HG03095 (cell line): ENCODE data around the gene PRADC1.
A peak's percentile ranks its signal among the peaks of the same experiment; 100 is the strongest.
"Not testable (repeated sequence)": the region's sequence is repeated elsewhere in the genome, so short reads cannot be mapped to it uniquely, and the experiment has no call there.

Source experiments
- ATAC-seq: cut with Tn5 transposase; IDR thresholded peaks from one replicate; pipeline ENCODE4 v1.9.1; 2021; ENCODE audit warnings: moderate library complexity; ENCODE audit not compliant: unreplicated experiment

PRADC1 gene

DNA sequence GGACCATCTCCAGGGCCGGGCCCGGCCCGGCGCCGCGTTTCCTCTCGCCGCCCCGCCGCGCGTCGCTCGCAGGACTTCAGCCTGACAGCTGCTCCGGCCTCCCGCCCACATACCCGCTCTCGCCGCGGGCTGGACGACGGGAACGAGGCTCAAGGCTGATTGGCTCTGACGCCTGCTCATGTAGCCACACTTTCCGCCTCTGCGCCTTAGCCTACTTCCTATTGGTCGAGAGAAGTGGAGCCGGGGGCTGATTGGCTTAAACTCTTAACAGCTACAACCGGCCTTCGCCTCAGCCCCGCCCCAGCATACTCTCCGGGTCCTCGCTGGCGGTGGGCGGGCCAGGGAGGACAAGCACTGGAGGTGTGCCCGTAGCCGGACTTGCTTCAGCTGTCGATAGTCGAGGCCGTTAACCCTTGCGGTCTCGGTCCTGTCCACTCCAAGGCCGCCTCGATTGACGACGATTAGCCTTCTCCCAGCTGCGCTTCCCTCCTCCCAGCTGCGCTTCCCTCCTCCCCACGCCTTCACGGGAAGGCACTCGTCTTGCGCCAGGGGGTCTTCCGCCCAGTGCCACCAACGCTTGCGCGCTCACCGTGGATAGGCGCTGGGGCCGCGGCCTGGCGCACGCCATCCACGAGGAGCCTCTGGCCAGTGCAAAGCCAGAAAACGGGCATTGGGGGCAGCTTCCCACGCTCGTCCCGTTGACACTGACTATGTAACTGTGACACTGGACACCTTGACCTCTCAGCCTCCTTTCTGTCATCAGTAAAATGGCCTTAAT is at the start of gene PRADC1:
PRADC1 (minus strand) TSS at position 86 of the 778 bp plus-strand sequence; CDS start at position 7, 79 bp downstream.
- peak; percentile 86 for ATAC-seq

DNA sequence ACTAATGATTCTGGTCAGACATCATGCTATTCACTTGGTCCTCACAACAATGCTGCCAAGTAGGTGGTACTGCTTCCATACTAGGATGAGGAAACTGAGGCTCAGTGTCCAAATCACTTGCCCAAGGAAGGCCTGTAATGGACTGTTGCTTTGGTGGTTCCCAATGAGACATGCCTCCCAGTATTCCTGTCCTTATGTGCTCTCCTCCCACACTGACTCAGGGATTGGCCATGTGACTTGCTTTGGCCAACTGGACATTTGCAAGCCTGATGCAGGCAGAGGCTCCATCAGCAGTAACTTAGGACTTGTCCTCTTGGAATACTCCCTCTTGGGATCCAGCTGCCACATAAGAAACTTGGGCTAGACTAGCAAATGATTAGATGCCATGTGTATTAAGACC is 48.2 kb upstream of the PRADC1 start:
- no peak for ATAC-seq

DNA sequence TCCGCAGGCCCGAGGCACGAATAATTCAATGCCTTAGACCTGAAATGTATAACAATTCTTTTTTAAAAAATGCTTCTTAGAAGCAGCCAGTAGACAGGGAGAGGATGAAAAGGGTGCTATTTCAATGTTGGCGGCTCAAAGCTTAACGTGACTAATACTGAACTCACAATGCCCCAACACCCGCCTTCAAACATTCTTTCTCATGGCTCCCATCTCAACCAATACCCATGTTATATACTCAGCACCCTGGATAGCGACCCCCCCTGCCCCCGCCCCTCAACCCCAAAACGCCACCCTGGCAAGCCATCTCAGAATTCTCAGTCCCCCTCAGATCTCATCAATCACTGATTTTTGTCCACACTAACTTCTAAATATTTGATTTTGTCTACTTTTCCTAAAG is 46.8 kb upstream of the PRADC1 start:
- ATAC-seq = no peak

DNA sequence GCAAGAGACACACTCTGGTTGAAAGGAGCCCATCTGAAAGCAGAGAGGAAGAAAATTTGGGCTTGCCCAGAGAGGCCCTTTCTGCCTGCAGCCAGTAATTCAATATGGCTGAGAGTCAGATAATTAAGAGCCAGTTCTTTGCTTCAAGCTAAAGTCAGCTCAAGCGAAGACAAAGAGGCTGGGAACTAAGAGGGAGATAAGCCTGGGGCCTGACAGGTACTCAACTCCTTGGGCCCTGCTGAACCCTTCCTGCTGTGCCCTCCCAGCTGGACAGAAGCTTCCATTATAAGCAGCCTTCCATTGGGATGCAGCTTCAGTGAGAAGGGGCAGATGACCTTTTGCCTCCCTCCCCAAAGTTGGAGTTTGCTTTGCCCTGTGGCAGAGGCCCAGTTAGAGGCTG is 39.2 kb upstream of the PRADC1 start:
- ATAC-seq = no peak

DNA sequence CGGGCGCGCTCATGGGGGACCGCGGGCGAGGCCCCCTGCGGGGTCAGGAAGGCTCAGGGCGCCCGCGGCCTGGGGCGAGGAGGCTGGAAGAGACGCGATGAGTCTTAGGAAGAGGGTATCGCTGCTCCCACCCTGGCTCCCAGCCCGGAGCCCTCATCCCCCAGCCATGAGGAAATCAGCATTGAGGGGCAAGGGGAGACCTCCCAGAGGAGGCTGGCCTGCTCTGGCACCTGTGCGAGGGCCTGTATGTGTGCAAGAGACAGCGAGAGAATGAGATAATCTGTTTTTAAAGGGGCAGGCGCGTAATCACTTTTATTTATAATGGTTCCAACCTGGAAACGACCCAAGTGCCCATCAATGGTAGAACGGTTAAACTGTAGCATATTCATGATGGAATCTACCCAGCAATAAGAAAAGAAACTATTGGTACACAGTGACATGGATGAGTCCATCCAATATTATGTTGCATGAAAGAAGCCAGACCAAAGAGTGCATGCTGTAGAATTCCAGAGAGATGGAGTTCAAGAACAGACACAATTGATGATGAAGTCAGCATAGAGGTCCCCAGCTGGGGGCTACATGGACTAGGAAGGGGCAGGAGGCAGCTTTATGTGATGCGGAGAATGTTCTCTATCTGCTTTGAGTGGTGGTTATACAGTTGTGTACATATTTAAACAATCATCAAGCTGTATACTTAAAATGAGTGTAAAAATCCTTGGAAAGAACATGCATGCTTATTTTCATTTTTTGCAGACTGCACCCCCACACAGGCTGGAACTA is 36.8 kb upstream of the PRADC1 start:
- no peak for ATAC-seq

DNA sequence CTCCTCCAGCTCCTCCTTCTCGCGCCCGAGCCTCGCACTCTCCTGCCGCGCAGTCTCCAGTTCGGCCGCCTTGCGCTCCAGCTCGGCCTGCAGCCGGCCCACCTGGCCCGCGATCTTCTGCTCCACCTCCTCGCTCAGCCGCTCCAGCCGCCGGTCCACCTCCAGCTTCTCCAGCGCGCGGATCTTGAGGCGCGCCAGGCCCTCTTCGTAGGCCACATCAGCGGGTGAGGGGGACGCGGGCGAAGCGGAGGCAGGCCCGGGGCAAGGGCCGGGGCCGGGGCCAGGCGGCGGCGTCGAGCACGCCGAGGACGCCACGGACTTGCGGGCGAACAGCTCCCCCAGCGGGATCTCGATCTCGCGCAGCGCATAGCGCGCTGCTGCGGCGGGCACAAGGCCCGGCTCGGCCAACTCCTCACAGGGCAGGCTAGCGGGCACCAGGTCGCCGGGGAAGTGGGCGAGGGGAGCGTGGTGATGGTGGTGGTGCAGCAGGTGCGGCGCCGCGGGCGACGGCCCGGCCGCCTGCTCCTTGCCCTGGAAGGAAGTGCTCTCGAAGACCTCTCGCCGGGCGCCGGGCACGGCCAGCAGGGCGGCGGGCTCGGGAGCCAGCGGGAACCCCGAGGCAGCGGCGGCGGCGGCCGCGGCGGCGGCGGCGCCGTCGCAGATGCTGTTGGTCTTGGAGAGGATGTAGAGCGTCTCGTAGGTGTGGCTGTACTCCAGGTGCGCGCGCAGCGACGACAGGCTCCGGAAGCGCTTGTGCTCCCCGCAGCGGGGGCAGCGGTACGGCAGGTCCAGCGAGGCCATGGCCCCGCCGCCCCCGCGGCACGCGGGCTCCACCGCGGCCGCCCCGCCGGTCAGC is 36.0 kb upstream of the PRADC1 start:
- ATAC-seq = peak; percentile 81

DNA sequence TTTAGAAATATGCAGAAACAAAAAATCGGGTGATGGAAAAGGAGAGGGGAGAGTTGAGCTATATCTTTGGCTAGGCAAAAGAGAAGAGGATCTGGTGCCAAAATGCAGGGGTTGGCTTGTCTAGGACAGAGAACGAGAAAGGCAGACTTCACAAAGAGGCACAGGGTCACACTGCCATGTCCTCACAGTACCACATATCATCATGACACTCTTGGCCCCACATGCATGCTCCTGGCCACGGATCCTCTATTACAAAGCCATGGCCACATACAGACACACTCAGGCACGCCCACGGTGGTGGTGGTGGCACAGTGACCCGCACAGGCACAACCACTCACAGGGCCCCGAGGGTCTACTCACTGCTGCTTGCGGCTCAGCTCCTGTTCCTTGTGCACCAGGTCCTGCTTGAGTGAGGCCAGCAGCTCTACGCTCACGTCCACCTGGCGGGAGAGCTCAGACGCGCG is 35.4 kb upstream of the PRADC1 start:
- no peak for ATAC-seq

DNA sequence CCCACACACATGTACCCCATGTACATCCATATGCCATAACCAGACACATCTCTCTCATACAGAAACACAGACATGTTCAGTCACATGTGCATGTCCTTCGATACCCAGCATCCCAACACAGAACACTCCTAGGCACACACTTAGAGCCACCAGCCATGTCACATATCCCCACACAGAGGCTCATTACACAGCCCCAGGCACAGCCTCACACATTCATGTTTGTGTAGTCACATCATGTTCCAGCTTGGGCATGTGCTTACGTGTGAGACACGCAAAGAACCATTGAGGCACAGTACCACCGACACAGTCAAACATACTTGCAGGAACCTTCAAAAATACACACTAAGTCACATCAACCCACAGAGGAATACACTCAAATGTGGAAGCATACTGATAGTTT is 34.0 kb upstream of the PRADC1 start:
- ATAC-seq = no peak

DNA sequence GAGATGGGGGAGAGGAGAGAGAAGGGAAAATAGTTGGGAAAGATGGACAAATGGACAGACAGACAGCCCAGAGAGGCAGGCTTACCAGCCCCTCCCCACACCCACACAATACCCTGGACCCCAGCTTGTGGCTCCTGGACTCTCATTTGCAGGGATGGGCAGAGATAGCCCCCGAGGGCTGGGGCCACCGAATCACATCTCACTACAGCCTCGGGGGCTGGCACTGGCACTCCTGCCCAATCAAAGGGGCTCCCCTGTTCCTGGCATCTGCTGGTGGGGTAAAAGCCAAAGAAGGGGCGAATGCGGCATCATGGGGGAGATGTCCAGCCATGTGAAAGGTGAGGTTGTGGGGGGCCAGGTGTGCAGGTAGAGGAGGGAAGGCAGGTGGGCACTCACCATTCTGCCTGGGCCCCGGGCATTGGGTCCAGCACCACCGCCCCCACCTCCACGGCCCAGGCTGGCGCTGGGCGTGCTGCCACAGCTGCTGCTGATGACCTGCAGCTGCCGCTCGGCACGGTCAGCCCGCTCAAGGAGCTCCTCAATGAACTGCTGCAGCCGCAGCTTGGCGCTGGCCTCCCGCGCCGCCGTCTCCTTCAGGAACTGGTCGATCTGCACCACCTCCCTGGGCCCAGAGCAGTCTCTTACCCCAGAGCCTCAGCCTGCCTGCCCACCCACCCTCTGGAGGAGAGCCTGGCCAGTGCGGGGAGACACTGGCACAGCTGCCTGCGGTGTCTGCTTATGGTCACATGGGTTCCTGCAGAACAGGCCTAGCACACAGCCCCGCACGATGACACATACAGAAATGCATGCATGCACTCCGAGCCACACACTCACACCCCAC is 33.2 kb upstream of the PRADC1 start:
- no peak for ATAC-seq

DNA sequence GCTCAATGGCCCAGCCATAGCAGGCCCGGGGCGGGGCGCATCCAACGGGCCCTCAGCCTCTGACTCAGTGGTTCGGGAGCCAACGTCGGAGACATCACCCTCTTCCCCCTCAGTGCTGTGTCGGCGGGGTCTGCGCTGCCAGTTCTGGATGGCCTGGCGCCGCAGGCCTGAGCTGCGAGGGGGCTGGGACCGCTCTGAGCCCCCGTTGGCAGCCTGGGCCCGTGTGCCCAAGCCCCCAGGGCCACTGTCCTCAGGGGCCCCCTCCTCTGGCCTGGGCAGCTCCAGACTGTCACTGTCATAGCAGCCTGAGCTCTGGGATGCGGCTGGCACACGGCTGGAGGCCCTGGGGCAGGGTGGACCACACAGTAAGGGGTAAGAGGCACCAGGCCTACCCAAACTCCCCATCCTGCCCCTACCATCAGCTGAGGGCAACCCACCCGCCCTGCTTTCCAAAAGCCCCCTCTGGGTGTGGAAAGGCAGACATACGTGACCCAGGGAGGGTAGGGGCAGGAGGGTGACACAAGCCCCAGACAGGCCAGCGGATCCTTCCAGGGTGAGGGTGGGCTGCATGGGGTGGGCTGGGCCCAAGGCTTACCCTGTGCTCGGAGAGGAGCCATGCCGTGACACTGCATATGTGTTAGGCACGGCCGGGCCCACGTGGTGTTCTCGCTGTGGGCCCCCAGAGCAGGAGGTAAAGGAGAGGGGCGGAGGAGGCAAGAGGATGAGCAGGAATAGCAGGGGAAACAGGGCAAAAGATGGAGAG is 32.4 kb upstream of the PRADC1 start:
- ATAC-seq = no peak

DNA sequence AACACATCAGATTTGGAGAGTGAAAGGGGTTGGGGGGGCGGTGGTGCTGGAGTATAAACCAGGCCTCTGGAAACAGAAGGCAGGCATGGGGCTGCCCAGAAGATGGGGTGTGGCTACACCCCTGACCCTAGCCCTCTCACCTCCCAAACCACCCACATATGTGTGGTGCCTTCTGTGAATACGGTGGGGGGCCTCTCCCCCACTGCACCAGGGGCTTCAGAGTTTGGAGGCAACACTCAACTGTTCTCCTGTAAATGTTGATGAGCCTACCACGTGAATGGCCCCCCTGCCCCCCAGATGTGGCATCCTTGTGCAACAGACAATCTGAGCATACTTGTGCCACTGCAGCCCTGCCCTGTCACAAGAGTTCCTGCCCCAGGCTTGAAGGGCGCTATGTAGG is 31.7 kb upstream of the PRADC1 start:
- ATAC-seq = no peak

DNA sequence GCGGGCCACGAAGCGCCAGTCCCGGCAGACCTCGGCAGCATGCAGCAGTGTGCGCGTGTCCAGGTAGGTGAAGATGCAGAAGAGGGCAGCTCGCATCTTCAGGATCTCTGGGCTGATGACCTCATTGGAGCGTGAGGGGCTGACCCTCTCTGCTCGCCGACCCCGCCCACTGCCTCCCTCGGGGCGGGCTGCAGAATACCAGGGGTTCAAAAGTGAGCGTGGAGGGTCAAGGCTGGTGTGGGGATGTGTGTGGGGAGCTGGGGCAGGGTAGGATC is 31.2 kb upstream of the PRADC1 start:
- no peak for ATAC-seq

DNA sequence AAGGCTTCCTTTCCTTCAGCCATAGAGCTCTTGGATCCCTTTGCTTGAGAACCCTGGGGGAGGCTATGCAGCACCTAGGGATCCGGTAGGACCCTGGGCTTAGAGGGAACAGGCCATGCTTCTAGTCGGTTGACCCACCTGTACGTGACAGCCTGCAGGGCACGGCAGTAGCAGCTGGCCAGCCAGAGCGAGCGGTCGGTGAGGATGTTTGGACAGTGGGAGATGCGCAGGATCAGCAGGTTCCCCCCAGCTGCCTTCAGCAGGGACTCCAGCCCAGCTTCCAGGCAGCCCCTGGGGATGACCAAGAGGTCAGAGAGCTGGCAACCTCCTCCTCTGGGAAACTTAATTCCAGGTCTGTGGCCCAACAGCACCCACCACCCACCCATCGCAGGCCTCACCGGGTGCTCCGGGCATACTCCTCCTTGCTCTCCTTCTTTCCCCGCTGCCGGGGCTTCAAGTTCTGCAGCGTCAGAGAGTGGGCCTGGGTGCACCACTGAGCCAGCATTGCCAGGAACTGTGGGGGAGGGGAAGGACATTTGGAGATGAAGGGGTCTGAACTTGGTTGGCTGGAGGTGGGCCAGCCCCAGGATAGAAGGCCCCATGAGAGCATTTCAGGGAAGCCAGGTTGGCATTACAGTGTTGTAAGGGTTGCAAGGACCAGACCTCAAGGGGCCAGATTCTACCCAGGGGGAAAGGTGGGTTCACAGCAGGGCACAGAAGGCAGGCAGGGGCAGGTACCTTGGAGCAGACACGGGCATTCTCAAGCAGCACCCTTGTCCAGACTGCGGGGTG is 30.7 kb upstream of the PRADC1 start:
- no peak for ATAC-seq

DNA sequence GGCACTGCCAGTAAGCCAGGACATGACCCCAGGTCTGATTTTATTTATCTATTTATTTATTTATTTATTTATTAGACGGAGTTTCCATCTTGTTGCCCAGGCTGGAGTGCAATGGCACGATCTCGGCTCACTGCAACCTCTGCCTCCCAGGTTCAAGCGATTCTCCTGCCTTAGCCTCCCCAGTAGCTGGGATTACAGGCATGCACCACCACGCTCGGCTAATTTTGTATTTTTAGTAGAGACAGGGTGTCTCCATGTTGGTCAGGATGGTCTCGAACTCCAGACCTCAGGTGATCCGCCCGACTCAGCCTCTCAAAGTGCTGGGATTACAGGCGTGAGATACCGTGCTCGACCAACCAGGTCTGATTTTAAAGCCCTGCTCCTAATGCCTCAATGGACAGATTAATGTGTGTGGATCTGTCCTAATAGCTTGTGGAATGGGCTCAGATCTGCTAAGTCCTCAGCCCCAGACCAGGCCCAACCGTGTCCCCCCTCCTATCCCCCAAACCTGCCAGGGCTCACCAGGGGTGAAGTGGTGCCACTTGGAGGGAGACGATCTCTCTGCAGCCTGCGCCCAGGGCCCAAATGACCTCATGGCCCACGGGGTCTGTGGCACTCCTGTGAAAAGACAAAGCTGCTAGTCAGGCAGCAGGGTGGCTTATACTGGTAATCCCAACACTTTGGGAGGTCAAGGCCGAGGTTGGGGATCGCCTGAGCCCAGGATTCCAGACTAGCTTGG is 29.8 kb upstream of the PRADC1 start:
- not testable (repeated sequence) for ATAC-seq

DNA sequence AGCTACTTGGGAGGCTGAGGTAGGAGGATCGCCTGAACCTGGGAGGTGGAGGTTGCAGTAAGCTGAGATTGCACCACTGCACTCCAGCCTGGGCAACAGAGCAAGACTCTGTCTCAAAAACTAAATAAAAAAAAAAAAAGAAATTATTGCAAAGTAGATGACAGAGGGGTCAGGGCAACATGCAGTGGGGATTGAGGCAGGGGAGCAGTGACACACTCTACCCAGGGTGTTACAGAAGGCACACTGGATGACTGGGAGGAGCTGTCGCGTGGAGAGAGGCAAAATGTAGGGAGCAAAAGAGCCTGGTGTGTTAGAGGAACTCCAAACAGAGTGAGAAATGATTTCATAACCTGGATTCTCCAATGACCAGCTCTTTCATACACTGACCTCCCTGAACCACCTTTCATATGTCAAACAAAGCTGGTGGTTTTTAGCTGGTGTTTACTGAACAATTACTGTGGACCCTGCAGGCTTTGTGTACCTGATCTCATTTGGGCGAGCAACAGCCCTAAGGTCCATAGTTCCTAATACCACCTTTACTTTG is 29.1 kb upstream of the PRADC1 start:
- no peak for ATAC-seq

DNA sequence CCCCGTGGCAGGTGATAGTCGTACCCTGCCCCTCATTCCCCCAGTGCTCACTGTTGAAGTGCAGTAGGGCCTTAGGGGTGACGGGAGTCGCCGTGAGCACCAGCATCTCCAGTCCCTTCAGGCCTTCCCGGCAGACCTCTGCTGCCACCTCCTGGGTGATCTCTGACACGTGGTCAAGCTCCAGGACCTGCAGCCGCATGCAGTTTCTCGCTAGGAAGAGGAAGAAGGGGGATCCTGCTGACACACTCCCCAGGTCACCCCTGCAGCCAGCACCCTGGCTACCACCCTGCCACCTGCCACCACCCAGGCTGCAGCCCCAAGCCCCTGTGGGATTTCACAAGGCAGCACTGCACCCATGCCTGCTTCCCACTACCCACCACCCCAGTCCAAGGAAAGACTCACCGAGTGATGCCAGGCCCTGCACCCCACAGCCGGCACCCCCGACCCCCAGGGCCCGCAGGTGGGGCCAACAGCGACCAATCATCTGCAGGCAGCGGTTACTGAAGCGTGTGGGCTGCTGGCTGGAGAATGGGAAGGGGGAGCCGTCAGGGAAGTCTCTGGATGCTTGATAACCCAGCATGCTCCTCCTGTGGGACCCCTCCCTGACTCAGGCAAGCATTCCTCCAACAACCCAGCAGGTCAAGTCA is 27.4 kb upstream of the PRADC1 start:
- ATAC-seq = no peak

DNA sequence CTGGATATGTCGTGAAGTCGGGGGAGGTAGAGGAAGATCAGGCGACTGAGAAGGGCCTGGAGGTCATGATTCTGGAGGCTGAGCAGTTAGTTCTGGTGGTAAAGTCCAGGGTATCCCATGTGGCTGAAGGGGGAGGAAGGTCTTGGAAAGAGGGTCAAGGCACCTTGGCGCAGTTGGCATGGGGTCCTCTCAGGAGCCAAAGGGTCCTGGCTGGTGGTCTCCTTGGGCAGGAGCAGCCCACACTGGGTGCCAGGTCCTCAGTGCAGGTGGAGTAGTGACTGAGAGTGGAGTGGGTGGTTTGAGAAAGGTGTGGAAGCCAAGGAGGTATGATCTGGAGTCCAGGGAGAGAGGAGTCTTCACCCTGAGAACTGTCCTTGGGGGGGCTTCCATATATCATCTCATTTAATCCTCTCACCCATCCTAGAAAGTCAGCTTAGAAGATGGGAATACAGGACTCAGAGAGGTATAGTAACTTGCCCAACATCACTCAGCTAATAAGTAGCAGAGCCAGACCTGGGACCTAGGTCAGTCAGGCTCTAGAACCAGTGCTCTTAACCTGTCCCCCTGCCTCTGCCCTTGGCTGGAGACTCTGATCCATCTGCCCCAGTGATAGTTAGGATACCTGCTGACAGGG is 26.8 kb upstream of the PRADC1 start:
- no peak for ATAC-seq
